ENCODE results near the gene WNK1.
"Not testable (repeated sequence)": the region's sequence is repeated elsewhere in the genome, so short reads cannot be mapped to it uniquely, and the experiment has no call there.

Gene WNK1

DNA sequence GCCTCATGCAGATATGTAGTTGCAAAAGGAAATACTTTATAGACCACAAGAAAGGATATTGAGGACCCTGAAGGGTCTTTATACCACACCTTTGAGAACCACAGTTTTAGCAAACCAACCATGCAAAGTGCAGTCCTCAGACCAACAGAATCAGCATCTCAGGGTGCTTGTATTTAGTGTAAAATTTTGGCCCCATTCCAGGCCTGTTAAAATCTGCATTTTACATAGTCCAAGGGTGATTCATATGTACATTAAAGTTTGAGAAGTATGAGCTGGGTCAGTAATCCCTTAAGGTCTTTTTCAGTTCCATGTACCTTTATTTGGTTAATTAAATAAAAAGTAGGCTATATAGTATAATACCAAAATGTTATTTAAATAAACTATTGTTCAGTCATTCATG, 91.2 kb downstream of the WNK1 start:
- TF ChIP-seq, protein P1, sequence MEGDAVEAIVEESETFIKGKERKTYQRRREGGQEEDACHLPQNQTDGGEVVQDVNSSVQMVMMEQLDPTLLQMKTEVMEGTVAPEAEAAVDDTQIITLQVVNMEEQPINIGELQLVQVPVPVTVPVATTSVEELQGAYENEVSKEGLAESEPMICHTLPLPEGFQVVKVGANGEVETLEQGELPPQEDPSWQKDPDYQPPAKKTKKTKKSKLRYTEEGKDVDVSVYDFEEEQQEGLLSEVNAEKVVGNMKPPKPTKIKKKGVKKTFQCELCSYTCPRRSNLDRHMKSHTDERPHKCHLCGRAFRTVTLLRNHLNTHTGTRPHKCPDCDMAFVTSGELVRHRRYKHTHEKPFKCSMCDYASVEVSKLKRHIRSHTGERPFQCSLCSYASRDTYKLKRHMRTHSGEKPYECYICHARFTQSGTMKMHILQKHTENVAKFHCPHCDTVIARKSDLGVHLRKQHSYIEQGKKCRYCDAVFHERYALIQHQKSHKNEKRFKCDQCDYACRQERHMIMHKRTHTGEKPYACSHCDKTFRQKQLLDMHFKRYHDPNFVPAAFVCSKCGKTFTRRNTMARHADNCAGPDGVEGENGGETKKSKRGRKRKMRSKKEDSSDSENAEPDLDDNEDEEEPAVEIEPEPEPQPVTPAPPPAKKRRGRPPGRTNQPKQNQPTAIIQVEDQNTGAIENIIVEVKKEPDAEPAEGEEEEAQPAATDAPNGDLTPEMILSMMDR (IDR thresholded peaks at IDR 0.05) = no peak
- Histone ChIP-seq H3K9ac (no peak overlapping the region), H3K27me3 (ENCODE audit: control insufficient read depth, insufficient read depth, low read length) (no peaks in the 10 kb centered on the region), H3K9me3 (ENCODE audit: control insufficient read depth, low read length) (no peaks in the 10 kb centered on the region), H3K4me1 (no peaks in the 10 kb centered on the region), H2AFZ (no peak overlapping the region), H3K36me3 (ENCODE audit: control insufficient read depth, insufficient read depth, low read length) (no peaks in the 10 kb centered on the region), H3K4me2 (ENCODE audit: low read length) (no peak overlapping the region), H3K4me3 (ENCODE audit: low read depth, low read length) (no peak overlapping the region), H3K79me2 (peaks cover 23% of the 10 kb centered on the region), H3K27ac (no peak overlapping the region)

DNA sequence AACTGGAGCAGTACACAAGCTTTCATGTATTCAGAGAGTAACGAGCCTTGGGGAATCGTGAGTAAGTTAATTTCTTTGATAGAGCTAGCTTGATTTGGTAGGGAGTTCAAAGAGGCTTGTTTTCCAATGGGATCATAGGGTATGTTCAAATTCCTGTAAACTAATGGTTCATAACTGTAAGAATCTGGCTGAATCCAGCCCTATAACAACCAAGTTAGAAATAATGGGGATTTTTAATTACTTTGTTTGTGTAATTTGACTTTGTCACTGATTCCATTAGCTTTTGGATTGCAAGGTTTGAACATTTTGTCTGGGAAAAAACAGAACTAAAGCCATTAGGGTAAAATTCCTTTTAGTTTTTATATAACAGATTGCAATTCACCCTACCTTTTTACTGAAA, 94.0 kb downstream of the WNK1 start:
- H3K79me2 ChIP-seq = peaks cover 31% of the 10 kb centered on the region
- no peak overlapping the region for H3K4me2 ChIP-seq (ENCODE audit: low read length)
- TF ChIP-seq, protein P1 (IDR thresholded peaks at IDR 0.05) = no peak
- no peaks in the 10 kb centered on the region for H3K27me3 ChIP-seq (ENCODE audit: control insufficient read depth, insufficient read depth, low read length)
- no peak overlapping the region for H3K27ac ChIP-seq
- no peaks in the 10 kb centered on the region for H3K36me3 ChIP-seq (ENCODE audit: control insufficient read depth, insufficient read depth, low read length)
- no peak overlapping the region for H3K9ac ChIP-seq
- H3K9me3 ChIP-seq (ENCODE audit: control insufficient read depth, low read length) = no peaks in the 10 kb centered on the region
- H3K4me3 ChIP-seq (ENCODE audit: low read depth, low read length) = no peak overlapping the region
- H2AFZ ChIP-seq = no peak overlapping the region
- no peaks in the 10 kb centered on the region for H3K4me1 ChIP-seq

DNA sequence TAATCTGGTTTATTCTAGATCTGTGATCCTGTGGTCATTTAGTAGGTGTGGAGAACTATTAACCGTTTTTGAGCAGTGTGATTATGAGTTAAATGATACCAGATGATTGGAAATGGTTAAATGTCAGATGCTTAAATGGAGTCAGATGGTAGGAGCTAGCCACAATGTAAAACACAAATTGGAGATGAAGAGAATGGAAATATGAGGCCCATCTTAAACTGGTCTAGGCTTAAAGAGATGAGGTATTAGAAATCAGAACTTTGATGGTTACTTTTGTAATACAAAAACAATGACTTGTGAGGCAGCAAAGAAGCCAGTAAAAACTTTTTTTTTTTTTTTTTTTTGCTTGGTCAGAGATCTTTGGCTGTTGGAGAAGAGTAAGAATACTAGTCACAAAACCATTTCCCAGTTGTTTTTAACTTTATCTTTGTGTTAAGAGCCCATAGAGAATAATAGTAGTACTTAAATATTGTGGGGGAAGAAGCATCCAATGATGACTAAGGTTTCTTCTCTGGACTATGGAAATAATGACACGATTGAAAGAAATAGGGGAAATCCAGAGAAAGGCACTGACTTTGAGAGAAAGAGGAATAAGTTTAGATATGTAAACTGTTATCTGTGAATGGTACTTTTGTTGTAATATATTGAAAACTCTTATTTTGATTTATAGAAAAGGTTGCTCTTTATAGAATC, 95.9 kb downstream of the WNK1 start:
- Histone ChIP-seq H3K4me1 (peaks cover 2% of the 10 kb centered on the region), H3K4me2 (ENCODE audit: low read length) (no peak overlapping the region), H3K79me2 (peaks cover 27% of the 10 kb centered on the region), H2AFZ (no peak overlapping the region), H3K9me3 (ENCODE audit: control insufficient read depth, low read length) (no peaks in the 10 kb centered on the region), H3K9ac (no peak overlapping the region), H3K36me3 (ENCODE audit: control insufficient read depth, insufficient read depth, low read length) (no peaks in the 10 kb centered on the region), H3K27me3 (ENCODE audit: control insufficient read depth, insufficient read depth, low read length) (no peaks in the 10 kb centered on the region), H3K4me3 (ENCODE audit: low read depth, low read length) (no peak overlapping the region), H3K27ac (no peak overlapping the region)
- TF ChIP-seq, protein P1 (IDR thresholded peaks at IDR 0.05) = no peak

GRCh38 chr12:848882-849527, 96.6 kb downstream of the WNK1 start:
- Histone ChIP-seq H3K4me1 (peaks cover 2% of the 10 kb centered on the region), H3K27ac (no peak overlapping the region), H3K36me3 (ENCODE audit: control insufficient read depth, insufficient read depth, low read length) (no peaks in the 10 kb centered on the region), H3K4me2 (ENCODE audit: low read length) (no peak overlapping the region), H3K4me3 (ENCODE audit: low read depth, low read length) (no peak overlapping the region), H3K9ac (no peak overlapping the region), H3K9me3 (ENCODE audit: control insufficient read depth, low read length) (no peaks in the 10 kb centered on the region), H3K27me3 (ENCODE audit: control insufficient read depth, insufficient read depth, low read length) (no peaks in the 10 kb centered on the region), H2AFZ (no peak overlapping the region), H3K79me2 (peaks cover 24% of the 10 kb centered on the region)
- TF ChIP-seq, protein P1 (IDR thresholded peaks at IDR 0.05) = no peak

DNA sequence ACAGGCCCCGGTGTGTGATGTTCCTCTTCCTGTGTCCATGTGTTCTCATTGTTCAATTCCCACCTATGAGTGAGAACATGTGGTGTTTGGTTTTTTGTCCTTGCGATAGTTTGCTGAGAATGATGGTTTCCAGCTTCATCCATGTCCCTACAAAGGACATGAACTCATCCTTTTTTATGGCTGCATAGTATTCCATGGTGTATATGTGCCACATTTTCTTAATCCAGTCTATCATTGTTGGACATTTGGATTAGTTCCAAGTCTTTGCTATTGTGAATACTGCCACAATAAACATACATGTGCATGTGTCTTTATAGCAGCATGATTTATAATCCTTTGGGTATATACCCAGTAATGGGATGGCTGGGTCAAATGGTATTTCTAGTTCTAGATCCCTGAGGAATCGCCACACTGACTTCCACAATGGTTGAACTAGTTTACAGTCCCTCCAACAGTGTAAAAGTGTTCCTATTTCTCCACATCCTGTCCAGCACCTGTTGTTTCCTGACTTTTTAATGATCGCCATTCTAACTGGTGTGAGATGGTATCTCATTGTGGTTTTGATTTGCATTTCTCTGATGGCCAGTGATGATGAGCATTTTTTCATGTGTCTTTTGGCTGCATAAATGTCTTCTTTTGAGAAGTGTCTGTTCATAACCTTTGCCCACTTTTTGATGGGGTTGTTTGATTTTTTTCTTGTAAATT, 97.5 kb downstream of the WNK1 start:
- not testable (repeated sequence) for H3K4me1 ChIP-seq

More for the DNA sequence above, 97.5 kb downstream of the WNK1 start:
- not testable (repeated sequence) for H3K27ac ChIP-seq; H3K4me3 ChIP-seq (ENCODE audit: low read depth, low read length); H2AFZ ChIP-seq; H3K9ac ChIP-seq; H3K36me3 ChIP-seq (ENCODE audit: control insufficient read depth, insufficient read depth, low read length); H3K27me3 ChIP-seq (ENCODE audit: control insufficient read depth, insufficient read depth, low read length); H3K4me2 ChIP-seq (ENCODE audit: low read length); H3K9me3 ChIP-seq (ENCODE audit: control insufficient read depth, low read length)
- peaks cover 24% of the 10 kb centered on the region for H3K79me2 ChIP-seq

Data from parathyroid adenoma (tissue), 2 donors.